Stimulated activated CD8-positive, alpha-beta memory T cell treated with anti-CD3 and anti-CD28 coated beads, Interleukin-12 subunit alpha, Interleukin-12 subunit beta, amount 100 ng/mL, for 24 hours (primary cell): ENCODE data around the gene CEP85L.

Source experiments
- DNase-seq: peaks from one replicate; pipeline ENCODE4 v3.0.0-alpha.2; 2020; ENCODE audit errors: extremely low read depth

The CEP85L gene

GRCh38 chr6:118660218-118660569 is 8.8 kb upstream of the CEP85L start:
- DNase-seq = no peak

DNA sequence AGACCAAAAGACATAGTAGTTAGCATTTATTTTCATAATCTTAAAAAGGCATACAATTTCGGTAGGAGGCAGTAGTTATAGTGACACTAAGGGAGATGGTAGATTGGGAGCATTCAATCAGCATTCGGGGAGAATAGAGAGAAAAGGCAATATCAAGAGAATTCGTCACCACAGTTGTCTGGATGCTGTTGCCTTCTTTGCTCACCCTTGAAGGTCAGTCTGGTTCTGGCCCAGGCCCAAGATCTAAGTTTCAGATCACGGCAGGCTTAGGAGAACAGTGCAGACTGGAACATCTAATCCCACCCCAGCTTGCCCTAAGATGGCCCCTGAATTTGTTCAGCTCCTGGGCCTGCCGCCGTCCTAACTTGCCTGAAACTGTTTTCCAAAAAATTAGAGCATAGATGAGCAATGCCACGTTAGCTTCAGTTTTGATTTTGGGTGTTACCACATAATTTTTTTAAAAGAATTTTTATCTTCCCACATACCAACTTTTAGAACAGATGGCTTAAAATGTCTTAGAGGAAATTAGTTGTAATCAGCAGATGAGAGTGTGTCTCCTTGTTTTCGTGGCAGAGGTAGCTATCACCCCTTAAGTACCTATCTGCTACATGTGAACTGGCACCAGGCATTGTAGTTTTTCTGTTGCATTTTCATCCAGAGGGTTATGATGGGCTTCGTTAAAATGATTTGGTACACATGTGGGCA is 8.3 kb upstream of the CEP85L start:
- DNase-seq = no peak

GRCh38 chr6:118656847-118657451 is 5.6 kb upstream of the CEP85L start:
- no peak for DNase-seq

- DNase-seq = no peak
Observed at GRCh38 chr6:118652051-118652615, 742 bp upstream of the CEP85L start.

- no peak for DNase-seq
Observed at GRCh38 chr6:118650582-118651281, 659 bp downstream of the CEP85L start.

- no peak for DNase-seq
Observed at GRCh38 chr6:118649918-118650581, 1.3 kb downstream of the CEP85L start.

- no peak for DNase-seq
Observed at GRCh38 chr6:118648866-118649554, 2.4 kb downstream of the CEP85L start.

GRCh38 chr6:118646977-118647376 is 4.4 kb downstream of the CEP85L start:
- DNase-seq = no peak

GRCh38 chr6:118645395-118645794 is 6.0 kb downstream of the CEP85L start:
- no peak for DNase-seq

GRCh38 chr6:118644007-118644406 is 7.4 kb downstream of the CEP85L start:
- DNase-seq = no peak

GRCh38 chr6:118641042-118641441 is 10.3 kb downstream of the CEP85L start:
- no peak for DNase-seq

DNA sequence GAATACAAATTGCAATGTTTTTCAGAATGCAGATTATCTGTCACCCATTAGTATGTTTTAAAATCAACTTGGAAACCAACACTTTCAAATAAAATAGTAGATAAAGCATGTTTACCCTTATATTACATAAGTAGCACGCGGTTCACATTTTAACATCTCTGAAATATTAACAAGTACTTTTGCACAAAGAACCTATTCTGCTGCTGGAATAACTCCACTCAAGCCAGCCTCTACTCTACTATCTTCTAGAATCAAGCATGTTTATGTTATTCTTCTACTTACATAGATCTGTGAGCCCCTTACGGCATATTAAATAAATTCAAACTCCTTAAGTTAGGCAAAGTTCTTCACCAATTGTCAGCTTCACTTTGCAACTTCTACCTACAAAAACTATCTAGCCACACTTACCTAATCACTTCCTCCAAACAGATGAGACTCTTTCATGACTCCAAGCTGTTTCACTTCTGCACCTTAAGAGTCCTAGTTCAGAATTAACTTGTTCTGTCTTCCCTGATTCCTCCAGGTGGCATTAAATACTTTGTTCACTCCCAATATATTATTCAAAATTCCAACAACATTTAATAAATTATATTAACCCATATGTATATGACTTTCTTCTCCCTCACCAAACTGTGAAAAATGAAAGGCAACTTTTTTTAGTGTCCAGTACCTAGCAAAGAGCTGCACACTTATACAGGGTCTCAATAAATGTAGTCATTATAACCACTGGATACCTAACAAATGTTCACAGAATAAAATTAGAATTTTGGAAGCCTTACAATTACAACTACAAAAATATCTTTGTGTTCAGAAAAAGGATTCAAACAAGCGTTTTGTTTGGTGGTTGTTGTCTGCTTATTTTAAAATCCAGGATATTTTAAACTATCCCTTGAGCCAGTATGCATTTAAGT is 12.1 kb downstream of the CEP85L start:
- DNase-seq = no peak

GRCh38 chr6:118638288-118638687 is 13.1 kb downstream of the CEP85L start:
- DNase-seq = no peak

DNA sequence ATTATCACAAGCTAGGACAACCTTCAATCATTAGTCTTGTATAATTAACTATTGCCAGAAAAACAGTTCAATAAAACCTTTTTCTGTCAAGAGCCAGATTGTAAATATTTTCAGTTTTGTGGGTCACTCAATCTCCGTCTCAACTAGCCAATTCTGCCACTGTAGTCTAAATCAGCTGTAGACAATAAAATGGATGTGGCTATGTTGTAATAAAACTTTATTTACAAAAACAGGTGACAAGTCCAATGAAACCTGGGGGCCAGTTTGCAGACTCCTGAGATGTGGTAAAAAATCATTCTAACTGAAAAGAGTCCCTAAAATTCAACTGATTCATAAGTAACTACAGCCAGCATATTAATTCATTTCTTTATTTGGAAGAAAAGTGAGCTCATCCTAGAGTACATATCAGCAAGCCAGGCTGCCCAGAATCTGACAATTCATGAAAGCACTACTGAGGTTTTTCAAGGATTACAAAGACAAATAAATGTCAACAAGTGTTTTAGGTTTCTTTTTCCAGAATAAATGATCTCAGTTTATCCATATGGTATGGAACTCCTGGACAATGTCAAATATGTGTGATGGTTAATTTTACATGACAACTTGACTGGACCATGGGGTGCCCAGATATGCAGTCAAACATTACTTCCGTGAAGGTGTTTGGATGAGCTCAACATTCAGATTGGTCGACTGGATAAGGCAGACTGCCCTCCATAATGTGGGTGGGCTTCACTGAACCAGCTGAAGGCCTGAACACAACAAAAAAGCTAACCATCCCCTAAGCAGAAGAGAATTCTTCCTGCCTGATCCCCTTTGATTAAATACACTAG is 15.3 kb downstream of the CEP85L start:
- no peak for DNase-seq

GRCh38 chr6:118632359-118632758 is 19.0 kb downstream of the CEP85L start:
- no peak for DNase-seq

GRCh38 chr6:118630923-118631322 is 20.5 kb downstream of the CEP85L start:
- no peak for DNase-seq

GRCh38 chr6:118630067-118630466 is 21.3 kb downstream of the CEP85L start:
- DNase-seq = no peak

DNA sequence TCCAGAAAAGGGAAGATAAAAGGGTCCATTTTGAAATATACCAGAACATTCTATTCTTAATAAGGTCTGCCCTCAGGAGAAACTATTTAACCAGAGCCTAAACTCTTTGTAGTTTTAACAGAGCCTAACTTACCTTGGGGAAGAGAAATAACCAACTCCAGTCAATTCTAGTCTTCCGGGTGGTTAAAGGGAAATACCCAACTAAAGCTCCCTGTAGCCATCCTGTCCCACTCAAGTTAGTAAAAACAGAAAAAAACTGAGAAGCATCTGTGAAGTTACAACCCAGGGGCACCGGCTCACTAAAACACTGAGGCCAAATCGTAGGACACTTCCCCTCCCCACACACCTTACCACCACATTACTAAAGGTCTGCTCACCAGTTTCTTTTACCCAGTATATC is 23.7 kb downstream of the CEP85L start:
- no peak for DNase-seq

DNA sequence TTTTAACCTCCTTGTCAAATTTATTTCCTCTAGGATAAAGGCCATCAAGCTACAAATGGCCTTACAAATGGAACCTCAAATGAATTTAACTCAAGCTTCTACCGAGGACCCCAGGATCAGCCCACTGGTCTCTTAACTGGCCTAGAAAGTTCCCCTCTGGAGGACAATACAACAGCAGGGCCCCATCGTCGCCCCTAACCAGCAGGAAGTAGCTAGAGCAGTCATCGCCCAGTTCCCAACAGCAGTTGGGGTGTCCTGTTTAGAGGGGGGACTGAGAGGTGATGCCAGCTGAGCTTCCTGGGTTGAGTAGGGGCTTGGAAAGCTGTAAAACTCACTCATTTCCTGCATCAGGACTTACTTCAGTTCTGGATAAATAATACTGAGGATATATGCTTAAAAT is 25.6 kb downstream of the CEP85L start:
- no peak for DNase-seq
